PC-9 (cell line): ENCODE measurements around the gene PRC1.

Source experiments
- EZH2 ChIP-seq: fragments of 200-600 bp; sonication (generic); IDR thresholded peaks from 2 replicates; pipeline ENCODE4 v1.8.0; 2017; ENCODE audit warnings: antibody characterized with exemption, low read depth
- TF ChIP-seq, protein P1 (sequence below): fragments of 200-600 bp; sonication (generic); conservative IDR thresholded peaks from 2 replicates; pipeline ENCODE4 v1.6.1; 2017; ENCODE audit warnings: mixed run types, antibody characterized with exemption, mild to moderate bottlenecking, moderate library complexity

- TF ChIP-seq, protein P1, sequence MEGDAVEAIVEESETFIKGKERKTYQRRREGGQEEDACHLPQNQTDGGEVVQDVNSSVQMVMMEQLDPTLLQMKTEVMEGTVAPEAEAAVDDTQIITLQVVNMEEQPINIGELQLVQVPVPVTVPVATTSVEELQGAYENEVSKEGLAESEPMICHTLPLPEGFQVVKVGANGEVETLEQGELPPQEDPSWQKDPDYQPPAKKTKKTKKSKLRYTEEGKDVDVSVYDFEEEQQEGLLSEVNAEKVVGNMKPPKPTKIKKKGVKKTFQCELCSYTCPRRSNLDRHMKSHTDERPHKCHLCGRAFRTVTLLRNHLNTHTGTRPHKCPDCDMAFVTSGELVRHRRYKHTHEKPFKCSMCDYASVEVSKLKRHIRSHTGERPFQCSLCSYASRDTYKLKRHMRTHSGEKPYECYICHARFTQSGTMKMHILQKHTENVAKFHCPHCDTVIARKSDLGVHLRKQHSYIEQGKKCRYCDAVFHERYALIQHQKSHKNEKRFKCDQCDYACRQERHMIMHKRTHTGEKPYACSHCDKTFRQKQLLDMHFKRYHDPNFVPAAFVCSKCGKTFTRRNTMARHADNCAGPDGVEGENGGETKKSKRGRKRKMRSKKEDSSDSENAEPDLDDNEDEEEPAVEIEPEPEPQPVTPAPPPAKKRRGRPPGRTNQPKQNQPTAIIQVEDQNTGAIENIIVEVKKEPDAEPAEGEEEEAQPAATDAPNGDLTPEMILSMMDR, result no peak
- no peak for TF ChIP-seq EZH2
Measured at GRCh38 chr15:91023720-91024119, 29.4 kb upstream of the PRC1 start.
